Thyroid gland (tissue), 4 donors: ENCODE results near the gene COL23A1. TPM values are rescaled to one million over a fixed set of nuclear protein-coding genes. Genes with fewer than 3 reads are reported as not detected.

Source experiments
- DNase-seq, 2 donors: peaks; one replicate each; pipeline ENCODE4 v3.0.0-alpha.2; 2019
- H3K27ac ChIP-seq, 3 donors: fragments of 200-600 bp; sonication (generic); 1 replicate in 2 of 3; 2 replicates in 1 of 3; pipeline ENCODE4 v1.5.1; 2016 to 2019; ENCODE audit warnings: mild to moderate bottlenecking in 1 of 3, moderate library complexity in 1 of 3
- H3K27me3 ChIP-seq: fragments of 200-600 bp; sonication (generic); one replicate; pipeline ENCODE4 v1.5.1; 2019
- H3K36me3 ChIP-seq, 2 donors: fragments of 200-600 bp; sonication (generic); one replicate each; pipeline ENCODE4 v1.5.1; 2016 to 2019
- H3K4me1 ChIP-seq, 2 donors: fragments of 200-600 bp; sonication (generic); one replicate each; pipeline ENCODE4 v1.5.1; 2017 to 2019
- H3K4me3 ChIP-seq, 3 donors: fragments of 200-600 bp; sonication (generic); replicated peaks in 1 of 3; 1 replicate in 2 of 3; 2 replicates in 1 of 3; pipeline ENCODE4 v1.5.1; 2016; ENCODE audit warnings: mild to moderate bottlenecking in 1 of 3
- H3K9me3 ChIP-seq: fragments of 200-600 bp; sonication (generic); one replicate; pipeline ENCODE4 v1.5.1; 2017
- CTCF ChIP-seq, 6 experiments: fragments of 200-600 bp in 3 of 6; fragments of 450-650 bp in 3 of 6; sonication (generic) in 3 of 6; IDR thresholded peaks; one replicate each; pipeline ENCODE4 v1.5.1; 2016 to 2019; ENCODE audit warnings: antibody characterized with exemption in 6 of 6, mild to moderate bottlenecking in 2 of 6, inconsistent platforms in 1 of 6, moderate library complexity in 1 of 6
- POLR2A ChIP-seq, 2 donors: fragments of 450-650 bp; IDR thresholded peaks; one replicate each; pipeline ENCODE4 v1.6.1; 2017; ENCODE audit warnings: antibody characterized with exemption in 2 of 2, mild to moderate bottlenecking in 2 of 2, moderate library complexity in 1 of 2
- WGBS, 2 donors: methylation state at CpG; one replicate each; pipeline ENCODE4 v1.1.5; 2017; 5-methylcytosine and 5-hydroxymethylcytosine counted together
- intact Hi-C: fragments of 100-400 bp; cut with DNase I; formaldehyde crosslinking; loops from one replicate; pipeline ENCODE4 v1.15.1; 2023
- total RNA-seq, 4 donors: library from RNA; depleted of rRNA; stranded (reverse); fragments of >200 nt; gene quantifications; one replicate each; pipeline ENCODE4 v1.2.3, GENCODE V29; 2016

The COL23A1 gene
- total RNA-seq, 4 donors from 2014 or later = 76.6 to 108 (median 95.7) TPM

- WGBS, 2 donors = 84% methylated on average over 17 of the region's 17 CpGs
- H3K27ac ChIP-seq = no peak overlapping the region
- no peak overlapping the region for H3K4me3 ChIP-seq
- H3K9me3 ChIP-seq = no peaks in the 10 kb centered on the region
- TF ChIP-seq CTCF (IDR thresholded peaks at IDR 0.05) (no peak), POLR2A (IDR thresholded peaks at IDR 0.05) (no peak)
- peaks cover 7 to 15% of the 10 kb centered on the region in 2 donors for H3K4me1 ChIP-seq
- no peaks in the 10 kb centered on the region for H3K27me3 ChIP-seq
- intact Hi-C loops = no loop called here
- H3K36me3 ChIP-seq = no peaks in the 10 kb centered on the region
- DNase-seq = no peak
These were observed 168.3 kb downstream of the COL23A1 start for GRCh38 chr5:178421699-178422399.

GRCh38 chr5:178421128-178421527 is 169.1 kb downstream of the COL23A1 start:
- Histone ChIP-seq H3K36me3 (no peaks in the 10 kb centered on the region), H3K4me1 (peaks cover 7 to 15% of the 10 kb centered on the region in 2 donors), H3K4me3 (no peak overlapping the region), H3K27me3 (no peaks in the 10 kb centered on the region), H3K9me3 (no peaks in the 10 kb centered on the region), H3K27ac (no peak overlapping the region)
- WGBS, 2 donors = 84 to 90% methylated on average over 5 of the region's 5 CpGs
- TF ChIP-seq POLR2A (IDR thresholded peaks at IDR 0.05) (no peak), CTCF (IDR thresholded peaks at IDR 0.05) (no peak)
- intact Hi-C loops = no loop called here
- no peak for DNase-seq

GRCh38 chr5:178420354-178420781 is 169.8 kb downstream of the COL23A1 start:
- no peak for TF ChIP-seq POLR2A (IDR thresholded peaks at IDR 0.05)
- Histone ChIP-seq H3K27ac (peak overlapping the region in 2 of 3 donors; percentile 34 to 54), H3K36me3 (no peaks in the 10 kb centered on the region), H3K4me3 (no peak overlapping the region), H3K4me1 (peaks cover 8 to 19% of the 10 kb centered on the region in 2 donors), H3K9me3 (no peaks in the 10 kb centered on the region), H3K27me3 (no peaks in the 10 kb centered on the region)
- no peak for DNase-seq
- 51% methylated on average over 3 of the region's 3 CpGs; no CpG with 5 or more reads in 1 of the 2 donors for WGBS, 2 donors
- intact Hi-C loops = no loop called here

GRCh38 chr5:178419651-178420050 is 170.5 kb downstream of the COL23A1 start:
- intact Hi-C loops = no loop called here
- WGBS, 2 donors = 30 to 43% methylated on average over 8 of the region's 8 CpGs
- DNase-seq = peak; percentile 86
- Histone ChIP-seq H3K4me3 (no peak overlapping the region), H3K36me3 (no peaks in the 10 kb centered on the region), H3K27me3 (no peaks in the 10 kb centered on the region), H3K9me3 (no peaks in the 10 kb centered on the region), H3K27ac (peak overlapping the region; percentile 47 to 54 (median 49)), H3K4me1 (peaks cover 14 to 26% of the 10 kb centered on the region in 2 donors)
- TF ChIP-seq POLR2A (IDR thresholded peaks at IDR 0.05) (peak in 1 of 2 donors; percentile 72), CTCF (IDR thresholded peaks at IDR 0.05) (peak in 1 of 6 experiments; percentile 1)

GRCh38 chr5:178419196-178419595 is 171.0 kb downstream of the COL23A1 start:
- intact Hi-C loops = no loop called here
- peaks cover 14 to 26% of the 10 kb centered on the region in 2 donors for H3K4me1 ChIP-seq
- H3K4me3 ChIP-seq = no peak overlapping the region
- H3K9me3 ChIP-seq = no peaks in the 10 kb centered on the region
- WGBS, 2 donors = 82 to 88% methylated on average over 8 to 9 of the region's 9 CpGs
- no peaks in the 10 kb centered on the region for H3K36me3 ChIP-seq
- DNase-seq = no peak
- TF ChIP-seq CTCF (IDR thresholded peaks at IDR 0.05) (no peak), POLR2A (IDR thresholded peaks at IDR 0.05) (no peak)
- H3K27ac ChIP-seq = peak overlapping the region; percentile 47 to 54 (median 49)
- H3K27me3 ChIP-seq = no peaks in the 10 kb centered on the region
